Stimulated activated CD8-positive, alpha-beta memory T cell treated with anti-CD3 and anti-CD28 coated beads, Interleukin-15, amount 100 ng/mL, for 4 hours (primary cell): ENCODE measurements around the gene CHODL.

Source experiments
- DNase-seq, 2 donors: peaks; one replicate each; pipeline ENCODE4 v3.0.0-alpha.2; 2020; ENCODE audit warnings: low read depth in 2 of 2

CHODL gene

DNA sequence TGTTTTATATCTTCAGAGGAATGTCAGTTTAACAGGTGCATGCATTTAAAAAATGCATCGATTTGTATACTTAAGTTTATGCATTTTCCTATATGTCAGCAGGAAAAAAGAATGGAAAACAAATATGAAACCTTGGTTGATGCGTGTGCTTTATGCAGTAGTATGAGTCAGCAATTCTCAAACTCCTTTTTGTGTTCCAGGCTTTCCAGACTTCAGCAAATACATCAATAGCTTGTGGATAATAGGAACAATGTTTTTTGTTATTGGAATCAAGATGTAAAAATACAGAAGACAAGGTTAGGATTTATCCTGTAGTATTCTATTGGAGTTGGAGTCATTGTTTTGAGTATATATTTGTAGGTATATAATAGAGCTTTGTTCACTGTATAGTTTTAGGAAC is 45.2 kb downstream of the CHODL start:
- DNase-seq = no peak

DNA sequence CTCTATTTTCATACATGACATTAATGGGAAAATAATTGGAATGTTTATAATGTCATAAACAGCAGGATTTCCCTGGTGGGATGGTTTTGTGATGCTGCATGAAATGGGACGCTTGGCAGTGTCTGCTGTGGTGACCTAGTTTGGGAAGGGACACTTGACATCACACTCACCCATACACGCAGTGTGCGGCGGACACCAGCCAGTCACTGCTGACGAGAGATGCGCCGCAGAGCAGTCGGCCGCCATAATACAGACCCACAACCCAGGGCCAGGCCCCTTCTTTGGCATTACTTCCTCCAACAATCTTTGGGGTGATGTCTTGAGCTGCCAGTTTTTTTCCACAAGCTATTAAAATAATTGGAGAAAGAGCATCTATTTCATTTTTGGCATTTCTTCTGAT is 49.5 kb downstream of the CHODL start:
- DNase-seq = no peak

DNA sequence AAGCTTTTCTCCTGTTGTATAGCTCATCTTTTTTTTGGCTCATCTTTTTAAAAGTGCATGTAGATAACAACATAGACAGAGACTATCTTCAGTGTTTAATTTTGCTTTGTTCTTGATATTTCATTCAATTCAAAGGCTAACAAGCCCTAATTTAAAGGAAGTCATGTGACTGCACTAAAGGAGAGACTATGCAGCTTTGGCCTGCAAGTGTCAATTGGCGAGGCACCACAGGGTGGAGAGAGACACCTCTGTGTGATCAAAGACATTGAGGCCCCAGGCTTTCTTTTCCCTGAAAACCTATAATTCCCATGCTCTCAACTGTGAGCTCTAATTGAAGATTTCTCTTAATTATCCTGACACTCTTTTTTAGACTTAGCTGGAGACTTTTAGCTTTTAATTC is 53.6 kb downstream of the CHODL start:
- no peak for DNase-seq
